Stimulated activated CD8-positive, alpha-beta memory T cell treated with anti-CD3 and anti-CD28 coated beads, Interleukin-12 subunit alpha, Interleukin-12 subunit beta, amount 100 ng/mL, for 1 hour (primary cell): ENCODE measurements around the gene EXOC1L.

Experiments used
- DNase-seq: peaks from one replicate; pipeline ENCODE4 v3.0.0-alpha.2; 2020; ENCODE audit warnings: low read depth

Gene EXOC1L, protein sequence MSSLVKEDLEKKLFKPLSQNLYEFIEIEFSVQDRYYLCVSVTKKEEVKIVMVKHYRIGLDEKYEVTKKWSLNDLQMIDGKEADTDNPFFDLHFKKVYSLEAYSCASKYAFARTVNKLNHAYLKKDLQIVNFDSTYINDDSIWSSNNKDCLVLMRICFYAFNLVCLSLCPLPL

DNA sequence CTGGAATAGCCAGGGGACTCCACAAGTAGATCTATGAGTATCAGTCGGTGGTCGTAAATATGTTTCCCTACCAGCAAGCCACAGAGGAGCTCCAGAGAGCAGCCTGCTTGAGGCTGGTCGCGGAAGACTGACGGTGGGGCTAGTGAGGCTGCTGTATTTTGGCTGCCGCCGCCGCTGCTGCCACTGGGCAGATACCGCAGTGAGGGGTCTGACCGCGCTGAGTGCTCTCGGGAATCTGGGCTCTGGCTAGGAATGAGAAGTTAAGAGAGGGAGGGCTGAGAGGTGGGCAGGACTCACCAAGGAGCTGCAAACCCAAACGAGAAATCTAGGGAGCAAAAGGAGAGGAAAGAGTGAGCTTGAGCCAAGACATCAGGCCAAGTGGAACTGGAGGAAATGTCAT, at the start of gene EXOC1L:
TSS of gene EXOC1L (plus strand) at position 157 of the 400 bp plus-strand sequence. CDS start at position 394, 237 bp downstream.
- no peak for DNase-seq

DNA sequence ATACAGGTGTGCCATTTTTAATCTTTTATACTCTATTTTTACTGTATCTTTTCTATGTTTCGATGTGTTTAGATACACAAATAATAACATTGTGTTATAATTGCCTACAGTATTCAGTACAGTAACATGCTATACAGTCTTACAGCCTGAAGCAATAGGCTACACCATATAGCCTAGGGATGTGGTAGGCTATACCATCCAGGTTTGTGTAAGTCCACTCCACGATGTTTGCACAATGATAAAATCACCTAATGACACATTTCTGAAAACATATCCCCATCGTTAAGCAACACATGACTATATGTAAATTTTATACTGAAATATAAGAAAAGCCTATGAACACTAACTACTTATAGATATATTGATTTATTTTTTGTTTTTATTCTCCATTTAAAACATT, 48.9 kb upstream of the EXOC1L start:
- DNase-seq, result no peak

DNA sequence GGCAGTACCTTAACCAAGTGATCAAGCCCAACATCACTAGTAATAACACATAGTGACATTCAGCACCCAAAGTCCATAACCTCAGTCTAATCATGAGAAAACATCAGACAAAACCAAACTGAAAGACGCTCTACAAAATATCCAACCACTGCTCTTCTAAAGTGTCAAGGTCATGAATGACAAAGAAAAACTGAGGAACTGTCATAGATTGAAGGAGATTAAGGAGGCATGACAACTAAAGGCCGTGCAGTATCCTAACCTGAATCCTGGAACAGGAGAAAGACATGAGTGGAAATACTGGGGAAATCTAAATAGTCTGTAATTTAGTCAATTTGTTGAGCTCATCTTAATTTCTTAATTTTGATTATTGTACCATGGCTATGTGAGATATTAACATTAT, 38.2 kb upstream of the EXOC1L start:
- DNase-seq, result no peak

DNA sequence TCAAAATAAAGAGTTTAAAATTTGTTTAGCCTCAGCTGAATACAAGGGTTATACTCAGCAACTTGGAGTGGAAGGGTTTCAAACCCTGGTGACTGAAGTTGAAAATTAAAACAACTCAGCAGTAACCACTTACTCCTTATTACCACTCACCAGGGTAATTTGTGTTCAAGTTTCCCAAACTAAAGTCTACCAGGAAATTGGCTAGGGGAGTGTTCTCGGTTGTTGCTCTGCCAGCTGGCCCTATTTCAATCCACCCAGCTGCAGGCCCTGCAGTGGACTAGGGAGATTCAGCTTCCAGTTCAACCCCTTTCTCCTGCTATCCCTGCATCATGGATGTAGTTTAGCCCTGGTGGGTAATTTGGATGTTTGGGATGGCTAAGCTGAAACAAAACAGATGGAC, 37.8 kb upstream of the EXOC1L start:
- DNase-seq, result no peak

DNA sequence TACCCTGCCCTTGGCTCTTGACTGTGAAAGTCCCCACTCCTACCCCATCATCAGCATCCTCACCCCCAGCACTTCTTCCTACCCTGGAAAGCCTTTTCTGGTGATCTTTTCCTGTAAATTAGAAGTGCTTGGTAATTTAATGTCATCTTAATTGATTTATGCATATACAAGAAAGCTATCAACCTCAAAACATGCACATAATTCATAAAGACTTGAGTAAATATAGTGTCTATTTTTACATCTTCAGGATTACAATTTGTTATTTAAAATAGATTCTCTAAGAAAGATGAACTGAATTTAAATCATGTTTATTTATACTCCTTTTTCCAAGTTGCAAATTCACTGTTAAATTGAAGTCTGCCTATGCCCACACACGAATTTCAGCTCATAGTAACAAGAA, 36.0 kb upstream of the EXOC1L start:
- no peak for DNase-seq

DNA sequence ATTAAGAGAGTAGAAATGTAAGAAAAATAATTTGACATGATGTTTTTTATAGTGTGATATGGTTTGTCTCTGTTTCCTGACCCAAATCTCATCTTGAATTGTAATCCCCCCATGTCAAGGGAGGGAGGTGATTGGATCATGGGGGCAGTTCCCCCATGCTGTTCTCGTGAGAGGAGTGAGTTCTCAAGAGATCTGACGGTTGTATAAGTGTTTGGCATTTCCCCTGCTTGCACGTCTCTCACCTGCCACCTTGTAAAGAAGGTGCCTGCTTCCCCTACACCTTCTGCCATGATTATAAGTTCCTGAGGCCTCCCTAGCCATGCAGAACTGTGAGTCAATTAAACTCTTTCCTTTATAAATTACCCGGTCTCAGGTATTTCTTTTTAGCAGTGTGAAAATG, 34.8 kb upstream of the EXOC1L start:
- DNase-seq, result no peak

DNA sequence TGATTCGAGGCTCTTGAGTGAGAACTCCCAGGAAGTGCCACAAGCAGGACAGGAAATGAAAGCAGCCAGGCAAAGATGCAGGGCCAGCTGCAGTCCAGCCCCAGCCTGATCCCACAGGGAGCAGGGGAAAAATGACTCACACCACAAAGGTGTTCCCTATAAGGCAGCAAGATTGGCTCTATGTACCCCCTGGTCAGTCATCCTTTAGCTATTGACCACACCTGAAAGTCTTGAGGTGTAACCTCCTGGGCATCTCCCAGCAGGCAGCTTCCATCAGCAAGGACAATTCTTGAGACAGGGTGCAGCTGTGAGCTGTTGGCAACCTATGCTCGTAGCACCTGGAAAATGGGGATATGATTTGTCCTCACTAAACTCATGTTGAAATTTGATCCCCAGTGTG, 27.9 kb upstream of the EXOC1L start:
- DNase-seq, result no peak

DNA sequence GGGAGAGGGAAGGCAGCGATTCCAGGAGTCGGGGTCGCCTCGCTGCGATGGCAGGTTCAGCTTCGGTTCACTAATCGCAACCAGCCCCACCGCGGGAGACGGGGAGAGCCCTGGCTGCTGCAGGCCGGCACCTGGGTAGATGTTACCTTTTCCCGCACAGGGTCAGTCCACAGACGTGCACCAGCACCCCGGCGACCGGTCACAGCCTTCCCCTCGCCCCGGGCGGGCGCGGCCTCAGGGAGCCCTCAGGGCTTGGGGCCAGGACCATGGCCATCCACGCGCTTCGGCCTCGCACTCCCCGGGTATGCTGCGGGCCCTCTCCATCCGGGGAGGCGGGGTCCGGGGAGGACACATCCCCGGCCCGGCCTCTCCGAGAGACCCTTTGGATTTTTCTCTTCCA, 26.1 kb upstream of the EXOC1L start:
- DNase-seq, result no peak

DNA sequence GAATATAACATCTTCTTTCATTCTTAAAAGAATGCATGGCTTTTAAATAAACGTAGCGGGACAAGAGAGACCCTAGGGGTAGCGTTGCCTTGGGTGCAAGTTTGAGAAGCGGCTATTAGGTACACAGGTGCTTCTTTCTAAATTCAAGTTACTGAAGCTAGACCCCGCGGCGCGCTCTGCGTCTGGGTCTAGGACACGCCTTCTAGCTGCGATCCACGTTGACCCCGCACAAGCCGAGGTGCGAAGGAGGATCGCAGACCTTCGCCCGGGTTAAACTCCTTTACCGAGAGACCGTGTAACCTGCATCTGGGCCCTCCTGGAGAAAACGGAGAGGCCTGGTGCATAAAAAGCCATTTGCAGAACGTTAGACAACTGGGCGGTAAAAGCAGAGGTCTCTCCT, 25.5 kb upstream of the EXOC1L start:
- DNase-seq, result no peak

DNA sequence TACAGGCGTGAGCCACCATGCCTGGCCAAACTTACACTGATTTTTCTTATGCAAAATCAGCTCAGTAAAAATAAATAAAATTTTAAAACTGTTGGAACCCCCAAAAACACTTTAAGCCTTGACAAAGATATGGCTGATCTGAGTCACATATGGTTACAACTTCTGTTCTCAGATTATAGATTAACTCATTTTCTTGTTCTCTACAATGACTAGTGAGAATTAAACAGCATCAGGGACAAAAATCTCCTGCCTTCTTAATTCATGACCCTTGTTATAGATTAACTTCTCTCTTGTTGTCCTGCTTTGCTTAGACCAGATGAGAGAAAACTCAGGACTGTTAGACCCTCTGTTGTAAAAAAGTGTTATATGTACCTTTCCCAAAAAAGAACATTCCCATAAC, 24.2 kb upstream of the EXOC1L start:
- DNase-seq, result no peak

DNA sequence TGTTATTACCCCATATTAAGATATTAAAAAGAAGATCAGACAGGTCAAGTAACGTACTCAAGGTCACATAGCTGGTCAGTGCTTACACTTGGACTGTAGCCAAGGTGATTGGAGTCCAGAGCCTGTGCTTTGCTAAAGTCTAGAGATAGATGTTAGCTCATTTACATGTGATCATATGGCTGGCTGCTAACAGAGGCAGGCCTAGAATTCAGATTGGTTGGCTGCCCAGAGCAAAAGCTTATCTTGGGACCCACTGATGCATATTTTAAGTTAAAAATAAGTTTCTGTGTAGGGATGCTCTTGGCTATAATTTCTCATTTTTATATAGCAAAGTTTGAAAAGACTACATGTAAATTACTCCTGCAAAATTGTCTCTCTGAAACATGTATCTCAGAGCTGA, 18.1 kb upstream of the EXOC1L start:
- no peak for DNase-seq

DNA sequence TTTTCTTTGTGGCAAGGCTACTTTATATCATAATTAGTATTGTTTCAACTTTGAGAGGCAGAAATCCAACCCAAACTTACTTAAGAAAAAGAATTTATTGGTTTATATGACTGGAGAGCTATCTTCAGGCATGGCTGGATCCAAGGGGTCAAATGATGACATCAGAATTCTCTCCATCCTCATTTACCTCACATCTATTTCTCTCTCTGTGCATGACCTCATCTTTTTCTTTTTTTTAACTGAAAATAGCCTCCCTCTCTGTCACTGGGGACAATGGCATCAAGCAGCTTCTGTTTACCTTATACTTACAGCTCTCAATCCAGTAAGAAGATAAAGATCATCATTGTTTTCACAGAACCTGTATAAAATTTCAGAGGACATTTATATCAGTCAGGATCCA, 12.0 kb upstream of the EXOC1L start:
- no peak for DNase-seq

DNA sequence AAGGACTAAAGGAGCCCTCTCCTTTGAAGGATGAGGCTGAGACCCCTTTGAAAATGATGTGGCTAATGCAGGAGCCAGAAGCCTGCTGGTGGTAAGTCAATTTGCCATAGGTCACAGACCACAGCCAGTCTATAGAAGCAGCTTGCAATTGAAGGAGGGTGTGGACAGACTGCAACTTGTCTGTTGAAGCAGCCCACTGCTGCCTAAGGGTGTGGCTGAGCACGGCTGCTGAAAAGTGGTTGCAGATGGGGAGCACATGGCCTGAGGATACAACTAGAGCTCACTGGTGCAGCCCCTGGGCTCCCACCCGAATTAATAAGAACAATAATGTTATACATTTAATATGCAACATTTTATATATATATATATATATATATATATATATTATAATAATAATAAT, 11.4 kb upstream of the EXOC1L start:
- no peak for DNase-seq

DNA sequence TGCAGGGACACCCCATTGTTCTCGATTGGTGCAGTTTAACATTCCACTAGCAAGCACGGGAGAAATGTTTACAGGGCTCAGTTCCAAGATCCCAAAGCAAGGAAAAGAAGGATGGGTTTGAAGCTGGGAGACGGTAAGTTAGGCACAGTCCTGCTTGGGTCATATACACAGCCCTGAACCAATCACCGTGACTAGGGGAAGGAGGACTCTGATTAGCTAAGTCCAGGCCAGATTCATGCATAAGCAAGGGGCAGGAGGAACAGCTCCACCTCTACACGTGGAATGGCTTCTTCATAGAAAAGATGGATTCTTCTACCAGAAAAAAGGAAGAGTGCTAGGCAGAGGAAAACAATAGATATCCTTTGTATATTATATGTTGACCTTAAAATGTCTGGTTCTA, 11.0 kb upstream of the EXOC1L start:
- no peak for DNase-seq

DNA sequence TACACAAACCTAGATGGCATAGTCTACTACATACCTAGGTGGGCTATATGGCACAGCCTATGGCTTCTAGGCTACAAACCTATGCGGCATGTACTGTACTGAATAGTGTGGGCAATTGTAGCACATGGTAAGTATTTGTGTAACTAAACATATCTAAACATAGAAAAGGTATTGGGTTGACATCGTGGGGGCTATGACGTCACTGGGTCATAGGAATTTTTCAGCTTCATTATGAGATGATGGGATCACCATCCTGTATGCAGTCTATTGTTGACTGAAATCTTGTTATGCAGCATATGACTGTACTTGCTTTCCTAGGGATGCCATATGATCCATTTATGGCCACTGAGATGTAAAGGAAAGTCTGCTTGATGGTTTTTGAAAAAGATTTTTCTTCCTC, 1.9 kb upstream of the EXOC1L start:
- DNase-seq, result no peak

DNA sequence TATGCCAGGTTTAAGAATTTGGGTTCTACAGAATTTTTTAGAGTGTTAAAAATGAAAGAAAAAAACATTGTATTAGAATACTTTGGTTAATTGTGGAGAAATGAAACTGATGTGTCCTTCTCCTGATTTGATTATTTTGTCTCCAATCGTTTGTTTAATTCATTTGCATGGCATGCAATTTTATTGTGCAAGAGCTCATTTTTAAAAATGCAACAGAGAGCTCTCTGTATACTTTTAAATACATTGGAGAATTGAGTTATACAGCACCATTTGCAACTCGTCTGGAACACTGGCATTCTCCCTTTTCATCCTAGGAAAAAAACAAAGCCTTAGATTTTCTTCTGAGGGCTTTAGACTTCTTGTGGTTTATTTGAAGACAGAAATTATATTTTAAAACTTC, 689 bp downstream of the EXOC1L start:
- no peak for DNase-seq

DNA sequence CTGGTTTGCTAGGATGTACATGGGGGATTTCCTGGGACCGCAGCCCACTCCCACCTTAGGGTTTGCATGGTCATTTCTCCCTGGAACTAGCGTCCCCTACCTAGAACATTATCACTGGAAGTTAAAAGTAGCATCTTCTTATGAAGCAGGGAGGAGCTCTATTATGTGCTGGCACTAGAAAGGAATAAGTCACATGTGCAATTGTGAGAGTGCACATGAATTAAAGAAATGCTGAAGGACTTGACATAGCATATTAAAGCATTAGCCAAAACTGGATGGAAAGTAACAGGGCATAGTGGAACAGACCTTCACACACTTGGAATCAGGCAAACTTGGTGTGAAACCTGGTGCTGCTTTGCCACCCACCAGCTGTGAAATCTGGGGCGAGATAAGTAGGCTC, 2.7 kb downstream of the EXOC1L start:
- DNase-seq, result no peak

DNA sequence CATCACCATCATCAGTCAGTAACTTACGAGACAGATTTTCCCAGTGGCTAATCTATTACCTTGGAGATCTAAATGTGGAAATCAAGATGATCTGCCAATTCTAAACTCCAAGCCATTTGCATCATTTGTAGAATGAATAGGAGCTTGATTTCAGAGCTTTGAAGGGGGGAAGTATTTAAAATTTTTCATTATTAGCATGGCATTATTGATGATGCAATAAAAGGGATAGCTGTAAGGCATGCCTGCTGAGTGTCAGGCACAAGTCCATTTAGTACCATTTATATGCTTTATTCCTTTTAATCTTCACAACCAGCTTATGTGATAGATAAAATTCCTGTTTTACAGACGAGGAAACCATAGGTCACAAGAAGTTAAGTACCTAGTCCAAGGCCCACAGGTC, 5.3 kb downstream of the EXOC1L start:
- DNase-seq, result no peak

DNA sequence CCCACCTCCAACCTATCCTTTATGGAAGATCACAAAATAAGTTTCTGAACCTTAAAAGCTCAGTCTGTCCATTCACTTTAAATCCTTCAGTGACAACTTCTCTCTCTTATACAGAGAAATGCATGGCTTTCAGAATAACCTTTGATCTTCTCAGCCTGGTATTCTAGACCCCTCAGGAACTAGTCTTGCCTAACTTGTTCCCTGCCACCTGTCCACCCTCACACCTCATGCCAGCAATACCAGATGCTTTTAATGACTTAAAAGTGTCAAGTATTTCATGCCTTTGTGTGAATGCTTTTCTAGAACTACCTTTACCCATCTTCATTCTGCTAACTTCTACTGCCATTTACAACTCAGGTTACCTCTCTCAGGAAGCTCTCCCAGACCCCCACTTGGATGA, 7.4 kb downstream of the EXOC1L start:
- DNase-seq, result no peak

DNA sequence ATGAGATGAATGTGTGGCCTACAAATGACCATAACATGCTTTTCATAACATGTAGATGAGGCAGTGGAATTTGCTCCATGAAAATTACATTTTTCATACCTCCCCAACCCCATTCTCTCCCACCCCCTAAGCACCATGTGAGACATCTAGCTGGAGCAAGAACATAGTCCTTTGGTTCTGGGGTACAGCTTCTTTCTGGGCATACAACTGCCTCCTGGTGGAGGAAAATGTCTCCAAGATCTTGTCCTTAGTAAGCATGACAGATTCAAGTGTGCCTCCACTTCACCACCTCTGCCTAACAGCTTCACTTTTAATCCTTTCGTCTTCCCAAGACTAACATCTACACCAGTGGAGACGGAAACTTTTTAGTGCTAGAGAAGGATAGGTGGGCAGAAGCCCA, 8.0 kb downstream of the EXOC1L start:
- no peak for DNase-seq

DNA sequence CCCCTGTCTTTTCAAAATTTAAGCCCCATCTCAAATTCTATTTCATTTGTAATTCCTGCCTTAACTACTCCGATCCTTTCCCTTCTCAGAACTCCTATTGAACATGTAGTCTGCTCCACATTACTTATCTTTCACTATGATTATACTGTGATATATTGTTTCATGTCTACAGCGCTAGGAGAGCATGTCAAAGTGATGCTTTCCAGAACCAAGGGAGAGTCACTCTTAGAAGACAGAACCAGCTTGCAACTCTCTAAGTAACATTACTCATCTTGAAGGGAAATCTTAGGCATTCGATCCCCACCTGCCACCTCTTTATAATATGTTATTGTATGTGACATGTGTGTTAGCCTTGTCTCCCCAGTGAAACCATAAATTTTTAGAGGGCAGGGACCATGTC, 10.5 kb downstream of the EXOC1L start:
- no peak for DNase-seq

DNA sequence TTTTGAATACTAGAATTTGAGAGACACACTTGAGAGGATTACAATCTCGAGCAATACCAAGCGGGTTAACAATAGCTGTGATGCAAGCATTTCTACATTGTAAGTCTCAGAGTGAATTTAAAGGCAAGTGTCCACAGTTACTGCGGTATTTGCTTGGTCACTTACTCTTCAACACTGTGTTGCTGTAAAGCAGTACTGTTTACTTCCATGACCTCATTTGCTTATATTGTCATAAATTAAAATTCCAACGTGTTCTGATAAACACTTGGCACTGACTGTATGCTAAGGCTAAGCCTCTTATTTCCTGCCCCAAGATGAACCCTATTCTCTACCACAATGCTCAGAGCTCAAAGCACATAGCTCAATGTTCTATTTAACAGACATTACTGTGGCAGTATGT, 11.1 kb downstream of the EXOC1L start:
- no peak for DNase-seq

DNA sequence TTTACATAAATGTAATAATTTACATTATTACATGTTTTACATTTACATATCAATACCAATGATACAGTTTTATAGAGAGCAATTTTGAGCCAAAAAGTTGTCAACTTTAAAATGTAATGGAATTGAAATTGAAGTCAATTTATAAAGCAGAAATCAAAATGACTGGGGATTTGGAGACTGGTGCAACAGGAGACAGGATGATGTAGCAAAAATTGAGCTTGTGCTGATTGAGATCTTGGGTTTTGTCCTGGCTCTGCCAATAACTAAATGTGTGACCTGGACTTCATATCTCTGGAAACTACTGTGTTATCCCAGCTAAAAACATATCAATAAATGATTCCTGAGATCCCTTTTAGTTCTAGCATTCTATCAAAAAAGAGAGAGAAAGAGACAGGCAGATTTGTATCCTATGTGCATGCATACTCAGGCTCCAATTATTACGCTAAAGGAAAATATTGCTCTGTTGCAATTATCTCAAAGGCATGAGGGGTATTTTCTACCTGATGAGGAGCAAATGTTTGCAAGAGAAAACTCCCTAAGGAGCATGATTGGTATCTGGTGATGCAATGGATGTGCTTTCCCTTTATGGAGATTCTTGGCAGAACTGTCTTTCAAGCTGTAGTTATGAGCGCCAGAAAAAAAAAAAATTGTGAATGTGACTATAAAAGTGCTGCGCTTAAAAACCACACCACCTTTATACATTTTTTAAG, 14.7 kb downstream of the EXOC1L start:
- DNase-seq, result no peak

DNA sequence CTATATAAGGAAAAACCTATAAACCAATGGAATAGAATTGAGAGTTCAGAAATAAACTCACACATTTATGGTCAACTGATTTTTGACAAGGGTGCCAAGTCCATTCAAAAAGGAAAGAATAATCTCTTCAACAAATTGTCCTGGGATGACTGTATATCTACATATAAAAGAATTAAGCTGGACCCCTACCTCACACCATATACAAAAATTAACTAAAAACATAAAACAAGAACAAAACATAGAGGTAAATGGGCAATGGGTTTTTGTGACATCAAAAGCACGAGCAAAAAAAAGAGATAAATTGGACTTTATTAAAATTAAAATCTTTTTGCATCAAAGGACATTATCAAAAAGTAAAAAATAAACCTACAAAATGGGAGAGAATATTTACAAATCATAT, 18.3 kb downstream of the EXOC1L start:
- DNase-seq, result no peak
